HepG2 (cell line): ENCODE data around the gene BAZ2A. TPM values are rescaled to one million over a fixed set of nuclear protein-coding genes. Genes with fewer than 3 reads are reported as not detected.

Source experiments
- CHD4 ChIP-seq: fragments of 200-600 bp; sonication (generic); IDR thresholded peaks from 2 replicates; pipeline ENCODE4 v1.7.0; 2017; ENCODE audit warnings: mild to moderate bottlenecking, low read length, borderline replicate concordance
- EP300 ChIP-seq, 3 experiments: sonication (generic) in 1 of 3; formaldehyde crosslinking in 1 of 3; IDR thresholded peaks; 2 replicates each; pipeline versions ENCODE4 v1.5.1 to v1.6.1; 2011 to 2020; ENCODE audit warnings: low read depth in 2 of 3, low read length in 2 of 3, borderline replicate concordance in 1 of 3, improper control_type of control experiment in 1 of 3, mild to moderate bottlenecking in 1 of 3, missing genetic modification reagents in 1 of 3, moderate library complexity in 1 of 3
- FOSL2 ChIP-seq: sonication (generic); formaldehyde crosslinking; IDR thresholded peaks from 2 replicates; pipeline ENCODE4 v1.4.0; 2020; ENCODE audit warnings: missing genetic modification reagents
- HBP1 ChIP-seq: IDR thresholded peaks from 2 replicates; pipeline ENCODE4 v1.6.1; 2016; ENCODE audit warnings: low read depth, control low read depth
- HNRNPK ChIP-seq: fragments of 200-400 bp; formaldehyde crosslinking; IDR thresholded peaks from 2 replicates; pipeline ENCODE4 v1.6.1; 2018; ENCODE audit warnings: low read length, low read depth, moderate library complexity, mild to moderate bottlenecking; ENCODE audit not compliant: poor library complexity, severe bottlenecking
- MTF2 ChIP-seq: sonication (generic); formaldehyde crosslinking; IDR thresholded peaks from 2 replicates; pipeline ENCODE4 v1.5.0; 2020; ENCODE audit warnings: missing genetic modification reagents, borderline replicate concordance
- PATZ1 ChIP-seq: sonication (generic); formaldehyde crosslinking; IDR thresholded peaks from 2 replicates; pipeline ENCODE4 v1.4.0; 2020; ENCODE audit warnings: missing genetic modification reagents
- SALL2 ChIP-seq: sonication (generic); formaldehyde crosslinking; IDR thresholded peaks from 2 replicates; pipeline ENCODE4 v1.8.1; 2023; ENCODE audit warnings: mild to moderate bottlenecking, missing genetic modification reagents, inconsistent platforms
- TARDBP ChIP-seq: sonication (generic); formaldehyde crosslinking; IDR thresholded peaks from 2 replicates; pipeline ENCODE4 v1.8.0; 2022; ENCODE audit warnings: mild to moderate bottlenecking, missing genetic modification reagents
- THRA ChIP-seq: sonication (generic); formaldehyde crosslinking; IDR thresholded peaks from 2 replicates; pipeline ENCODE4 v1.4.0; 2020; ENCODE audit warnings: missing genetic modification reagents, borderline replicate concordance
- TRAFD1 ChIP-seq: sonication (generic); formaldehyde crosslinking; IDR thresholded peaks from 2 replicates; pipeline ENCODE4 v1.5.1; 2020; ENCODE audit warnings: missing genetic modification reagents, mild to moderate bottlenecking, borderline replicate concordance
- ZNF180 ChIP-seq: sonication (generic); formaldehyde crosslinking; IDR thresholded peaks from 2 replicates; pipeline ENCODE4 v1.4.0; 2020; ENCODE audit warnings: low read depth, missing genetic modification reagents, borderline replicate concordance
- ZNF275 ChIP-seq: sonication (generic); formaldehyde crosslinking; IDR thresholded peaks from 2 replicates; pipeline ENCODE4 v1.8.0; 2022; ENCODE audit warnings: missing genetic modification reagents, mild to moderate bottlenecking, inconsistent platforms, borderline replicate concordance
- ZNF280D ChIP-seq: sonication (generic); formaldehyde crosslinking; IDR thresholded peaks from 2 replicates; pipeline ENCODE4 v1.5.1; 2020; ENCODE audit warnings: mild to moderate bottlenecking, missing genetic modification reagents
- polyA plus RNA-seq, 8 experiments: library from polyadenylated mRNA; depleted of rRNA in 3 of 8; stranded (reverse) in 7 of 8; unstranded in 1 of 8; fragments of >200 nt; fragmentation: Illumina TruSeq in 4 of 8; extraction: Trizol in 4 of 8; gene quantifications; 2 replicates each; pipeline versions ENCODE4 v1.2.1 to v1.2.3, GENCODE V29; 2011 to 2016; ENCODE audit warnings: low read depth in 4 of 8, missing spikeins in 1 of 8, mixed read lengths in 1 of 8; ENCODE audit not compliant: insufficient read depth in 1 of 8
- total RNA-seq, 5 experiments: library from RNA; depleted of rRNA; stranded (reverse); fragments of >200 nt; fragmentation: Illumina TruSeq; extraction: Trizol; gene quantifications; 2 replicates each; pipeline ENCODE4 v1.2.3, GENCODE V29; 2016; ENCODE audit warnings: low read depth in 1 of 5

Gene BAZ2A
- total and polyA plus RNA-seq, 2 of the 13 experiments (the other 11 are each of a cell fraction or from before 2014, with no cell fraction given) = 21.8 to 73.5 TPM

GRCh38 chr12:56630180-56630632 is at the start of gene BAZ2A (continued):
- TF ChIP-seq SALL2 (CRISPR knock-in tag) (peak; percentile 58; the same call in 1 of the 2 replicates), FOSL2 (CRISPR knock-in tag) (peak; percentile 65; the same call in 1 of the 2 replicates), ZNF280D (CRISPR knock-in tag) (no peak), ZNF275 (CRISPR knock-in tag) (no peak), TRAFD1 (CRISPR knock-in tag) (peak; percentile 79; the same call in 1 of the 2 replicates), TARDBP (CRISPR knock-in tag) (peak; percentile 75), EP300 (IDR thresholded peaks at IDR 0.05; ENCODE audit: low read depth in 2 of 2, low read length in 2 of 2) (peak in 1 of 2 experiments; percentile 26; a peak in 1 of 4 replicates), EP300 (CRISPR knock-in tag; IDR thresholded peaks at IDR 0.05; ENCODE audit: borderline replicate concordance) (0 out of 2 replicates have a peak, but pooled peaks have one; percentile 21), HBP1 (CRISPR knock-in tag) (peak; percentile 72; the same call in 1 of the 2 replicates), MTF2 (no peak), ZNF180 (no peak), HNRNPK (peak; percentile 90), THRA (CRISPR knock-in tag) (no peak), PATZ1 (CRISPR knock-in tag) (peak; percentile 79), CHD4 (no peak)
